GM23338 (cell line): ENCODE results near the gene CYLC2. TPM values are rescaled to one million over a fixed set of nuclear protein-coding genes. Genes with fewer than 3 reads are reported as not detected.

Source experiments
- ATAC-seq: fragments of 200-7000 bp; cut with Tn5 transposase; 3 replicates; pipeline ENCODE4 v1.9.1; 2020
- DNase-seq: peaks from one replicate; pipeline ENCODE4 v3.0.0-alpha.2; 2015; ENCODE audit warnings: low spot score
- H2AFZ ChIP-seq: fragments of 200-600 bp; sonication (generic); 2 replicates; pipeline ENCODE4 v1.8.0; 2016; ENCODE audit warnings: antibody characterized with exemption, mild to moderate bottlenecking, moderate library complexity
- H3F3A ChIP-seq: fragments of 200-600 bp; sonication (generic); replicated peaks from 2 replicates; pipeline ENCODE4 v1.8.0; 2017; ENCODE audit warnings: antibody characterized with exemption, mixed run types, low read depth
- H3K27ac ChIP-seq: fragments of 200-600 bp; sonication (generic); 2 replicates; pipeline ENCODE4 v1.6.1; 2016; ENCODE audit warnings: low read depth
- H3K27me3 ChIP-seq: fragments of 200-600 bp; sonication (generic); 2 replicates; pipeline ENCODE4 v1.8.0; 2016; ENCODE audit warnings: mild to moderate bottlenecking, mixed run types, moderate library complexity; ENCODE audit not compliant: insufficient read depth
- H3K36me3 ChIP-seq: fragments of 200-600 bp; sonication (generic); 2 replicates; pipeline ENCODE4 v1.8.0; 2016; ENCODE audit warnings: mild to moderate bottlenecking; ENCODE audit not compliant: insufficient read depth
- H3K4me1 ChIP-seq: fragments of 200-600 bp; sonication (generic); 2 replicates; pipeline ENCODE4 v1.8.0; 2016; ENCODE audit warnings: mild to moderate bottlenecking, moderate library complexity; ENCODE audit not compliant: insufficient read depth
- H3K4me2 ChIP-seq: fragments of 200-600 bp; sonication (generic); 2 replicates; pipeline ENCODE4 v1.7.1; 2017; ENCODE audit warnings: mixed run types
- H3K4me3 ChIP-seq: fragments of 200-600 bp; sonication (generic); 2 replicates; pipeline ENCODE4 v1.6.1; 2016; ENCODE audit warnings: mixed run types
- H3K79me2 ChIP-seq: fragments of 200-600 bp; sonication (generic); replicated peaks from 2 replicates; pipeline ENCODE4 v1.8.0; 2017; ENCODE audit warnings: mild to moderate bottlenecking; ENCODE audit not compliant: insufficient read depth
- H3K9me2 ChIP-seq: fragments of 200-600 bp; sonication (generic); 2 replicates; pipeline ENCODE4 v1.8.0; 2017; ENCODE audit not compliant: insufficient read depth
- H4K20me1 ChIP-seq: fragments of 200-600 bp; sonication (generic); replicated peaks from 2 replicates; pipeline ENCODE4 v1.8.0; 2017; ENCODE audit warnings: mild to moderate bottlenecking; ENCODE audit not compliant: insufficient read depth
- H3K27ac Mint-ChIP-seq: 2 replicates; pipeline ENCODE4 v1.8.0; 2020; ENCODE audit warnings: inconsistent platforms, mild to moderate bottlenecking, moderate library complexity, mixed read lengths
- H3K27me3 Mint-ChIP-seq: 3 replicates; pipeline ENCODE4 v1.8.0; 2022; ENCODE audit warnings: low read depth, mild to moderate bottlenecking, moderate library complexity, mixed read lengths, inconsistent platforms; ENCODE audit not compliant: insufficient read depth, poor library complexity
- H3K36me3 Mint-ChIP-seq: 3 replicates; pipeline ENCODE4 v1.8.0; 2021; ENCODE audit warnings: low read depth, mild to moderate bottlenecking, inconsistent platforms, moderate library complexity, mixed read lengths
- H3K4me1 Mint-ChIP-seq: 3 replicates; pipeline ENCODE4 v1.8.0; 2020; ENCODE audit warnings: mild to moderate bottlenecking, inconsistent platforms, mixed read lengths
- H3K4me3 Mint-ChIP-seq: 3 replicates; pipeline ENCODE4 v1.8.0; 2021; ENCODE audit warnings: moderate library complexity, mild to moderate bottlenecking, inconsistent platforms, mixed read lengths
- H3K9me3 Mint-ChIP-seq: 3 replicates; pipeline ENCODE4 v1.8.0; 2020; ENCODE audit warnings: moderate library complexity, mild to moderate bottlenecking, inconsistent platforms, mixed read lengths
- CTCF ChIP-seq, 2 experiments: fragments of 200-600 bp in 1 of 2; sonication (generic) in 1 of 2; conservative IDR thresholded peaks; 2 replicates each; pipeline versions ENCODE4 v1.5.1 to v1.6.1; 2016 to 2017; ENCODE audit warnings: antibody characterized with exemption in 2 of 2, low read depth in 2 of 2, mild to moderate bottlenecking in 2 of 2, moderate library complexity in 1 of 2
- ETS1 ChIP-seq: IDR thresholded peaks from 2 replicates; pipeline ENCODE4 v1.6.1; 2016; ENCODE audit warnings: antibody characterized with exemption
- EZH2 ChIP-seq: fragments of 200-600 bp; sonication (generic); IDR thresholded peaks from one replicate; pipeline ENCODE4 v1.8.0; 2017; ENCODE audit warnings: antibody characterized with exemption, mild to moderate bottlenecking, low read depth; ENCODE audit not compliant: unreplicated experiment
- EZH2phosphoT487 ChIP-seq: fragments of 200-600 bp; sonication (generic); IDR thresholded peaks from one replicate; pipeline ENCODE4 v1.8.1; 2018; ENCODE audit warnings: antibody characterized with exemption; ENCODE audit not compliant: unreplicated experiment
- NANOG ChIP-seq: IDR thresholded peaks from 2 replicates; pipeline ENCODE4 v1.6.1; 2016; ENCODE audit warnings: antibody characterized with exemption, borderline replicate concordance
- POLR2AphosphoS5 ChIP-seq: IDR thresholded peaks from 2 replicates; pipeline ENCODE4 v1.6.1; 2016; ENCODE audit warnings: antibody characterized with exemption, low read depth
- REST ChIP-seq: IDR thresholded peaks from one replicate; pipeline ENCODE4 v1.6.1; 2018; ENCODE audit warnings: antibody characterized with exemption; ENCODE audit not compliant: unreplicated experiment
- ZNF114 ChIP-seq: fragments of 250-450 bp; sonication (Bioruptor Pico); IDR thresholded peaks from 2 replicates; pipeline ENCODE4 v1.5.0; 2020; ENCODE audit warnings: mild to moderate bottlenecking, moderate library complexity
- ZNF462 ChIP-seq: fragments of 250-450 bp; sonication (Bioruptor Pico); IDR thresholded peaks from 2 replicates; pipeline ENCODE4 v1.5.0; 2020; ENCODE audit warnings: mild to moderate bottlenecking, moderate library complexity
- polyA plus RNA-seq: library from polyadenylated mRNA; unstranded; fragments of >200 nt; fragmentation: Nextera tagmentation; extraction: Ambion mirVana; gene quantifications from 2 replicates; pipeline ENCODE4 v1.2.1, GENCODE V29; 2016
- total RNA-seq: library from RNA; depleted of rRNA; stranded (reverse); fragments of >200 nt; shearing (Covaris generic); gene quantifications from 2 replicates; pipeline ENCODE4 v1.2.3, GENCODE V29; 2014

The CYLC2 gene
- total and polyA plus RNA-seq, 2 experiments from 2014 or later: not detected

GRCh38 chr9:102975251-102975650 lies 19.9 kb upstream of the CYLC2 start (continued):
- TF ChIP-seq ZNF462 (CRISPR knock-in tag) (no peak), EZH2 (no peak), EZH2phosphoT487 (no peak), ETS1 (no peak), NANOG (no peak)

- H3K27me3 ChIP-seq: no peaks in the 10 kb centered on the region
- Mint-ChIP-seq H3K27ac (no peak overlapping the region), H3K4me1 (no peaks in the 10 kb centered on the region), H3K9me3 (peaks cover 88% of the 10 kb centered on the region), H3K27me3 (peaks cover 2% of the 10 kb centered on the region), H3K36me3 (peaks cover 18% of the 10 kb centered on the region), H3K4me3 (no peak overlapping the region)
- no peaks in the 10 kb centered on the region for H3K4me1 ChIP-seq
- no peaks in the 10 kb centered on the region for H4K20me1 ChIP-seq
- H3K9me2 ChIP-seq: no peaks in the 10 kb centered on the region
- no peaks in the 10 kb centered on the region for H3F3A ChIP-seq
- DNase-seq: no peak
- H3K79me2 ChIP-seq: no peaks in the 10 kb centered on the region
- no peak overlapping the region for H3K4me2 ChIP-seq
- no peak overlapping the region for H3K27ac ChIP-seq
- H3K4me3 ChIP-seq: no peak overlapping the region
- no peaks in the 10 kb centered on the region; the same call in 1 of the 2 replicates for H3K36me3 ChIP-seq
- no peak for ATAC-seq
- H2AFZ ChIP-seq: no peak overlapping the region
- no peak for TF ChIP-seq ZNF114 (CRISPR knock-in tag)
- no peak for TF ChIP-seq EZH2phosphoT487
- no peak for TF ChIP-seq REST
- TF ChIP-seq POLR2AphosphoS5: no peak
- no peak for TF ChIP-seq CTCF (conservative IDR thresholded peaks at IDR 0.05; ENCODE audit: low read depth in 2 of 2)
- TF ChIP-seq NANOG: no peak
- TF ChIP-seq ETS1: no peak
- TF ChIP-seq EZH2: no peak
These were observed 9.8 kb upstream of the CYLC2 start for GRCh38 chr9:102985162-102985895.
